Epithelial cell of esophagus (primary cell): ENCODE measurements around the gene HPX.

Experiments used
- DNase-seq: peaks from one replicate; pipeline ENCODE4 v3.0.0; 2010; ENCODE audit warnings: low read depth
- H3K4me3 ChIP-seq: 2 replicates; pipeline ENCODE4 v1.5.1; 2011; ENCODE audit warnings: mild to moderate bottlenecking, low read length, control low read depth
- TF ChIP-seq, protein P1 (sequence below): IDR thresholded peaks from 2 replicates; pipeline ENCODE4 v1.5.1; 2011; ENCODE audit warnings: low read depth, mild to moderate bottlenecking, low read length, control low read depth, inconsistent platforms; ENCODE audit not compliant: insufficient read depth; ENCODE audit errors: missing control alignments

The HPX gene

DNA sequence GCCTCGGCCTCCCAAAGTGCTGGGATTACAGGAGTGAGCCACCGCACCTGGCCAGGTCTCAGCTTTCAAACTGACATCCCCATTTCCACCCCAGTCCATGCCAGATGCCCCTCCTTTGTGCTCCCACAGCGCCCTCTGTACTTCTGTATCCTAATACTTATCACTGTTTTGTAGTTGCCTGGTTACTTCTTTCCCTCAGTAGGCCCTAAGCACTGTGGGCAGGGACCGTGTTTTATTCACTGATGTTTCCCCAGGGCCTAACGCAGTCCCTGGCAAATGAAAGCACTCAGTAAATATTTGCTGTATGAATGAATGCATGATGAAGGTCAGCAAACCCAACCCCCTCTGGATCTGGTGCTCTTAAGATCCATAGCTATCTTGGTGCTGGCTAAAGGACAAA is 35.1 kb upstream of the HPX start:
- DNase-seq: no peak
- no peak overlapping the region for H3K4me3 ChIP-seq
- TF ChIP-seq, protein P1, sequence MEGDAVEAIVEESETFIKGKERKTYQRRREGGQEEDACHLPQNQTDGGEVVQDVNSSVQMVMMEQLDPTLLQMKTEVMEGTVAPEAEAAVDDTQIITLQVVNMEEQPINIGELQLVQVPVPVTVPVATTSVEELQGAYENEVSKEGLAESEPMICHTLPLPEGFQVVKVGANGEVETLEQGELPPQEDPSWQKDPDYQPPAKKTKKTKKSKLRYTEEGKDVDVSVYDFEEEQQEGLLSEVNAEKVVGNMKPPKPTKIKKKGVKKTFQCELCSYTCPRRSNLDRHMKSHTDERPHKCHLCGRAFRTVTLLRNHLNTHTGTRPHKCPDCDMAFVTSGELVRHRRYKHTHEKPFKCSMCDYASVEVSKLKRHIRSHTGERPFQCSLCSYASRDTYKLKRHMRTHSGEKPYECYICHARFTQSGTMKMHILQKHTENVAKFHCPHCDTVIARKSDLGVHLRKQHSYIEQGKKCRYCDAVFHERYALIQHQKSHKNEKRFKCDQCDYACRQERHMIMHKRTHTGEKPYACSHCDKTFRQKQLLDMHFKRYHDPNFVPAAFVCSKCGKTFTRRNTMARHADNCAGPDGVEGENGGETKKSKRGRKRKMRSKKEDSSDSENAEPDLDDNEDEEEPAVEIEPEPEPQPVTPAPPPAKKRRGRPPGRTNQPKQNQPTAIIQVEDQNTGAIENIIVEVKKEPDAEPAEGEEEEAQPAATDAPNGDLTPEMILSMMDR: no peak

DNA sequence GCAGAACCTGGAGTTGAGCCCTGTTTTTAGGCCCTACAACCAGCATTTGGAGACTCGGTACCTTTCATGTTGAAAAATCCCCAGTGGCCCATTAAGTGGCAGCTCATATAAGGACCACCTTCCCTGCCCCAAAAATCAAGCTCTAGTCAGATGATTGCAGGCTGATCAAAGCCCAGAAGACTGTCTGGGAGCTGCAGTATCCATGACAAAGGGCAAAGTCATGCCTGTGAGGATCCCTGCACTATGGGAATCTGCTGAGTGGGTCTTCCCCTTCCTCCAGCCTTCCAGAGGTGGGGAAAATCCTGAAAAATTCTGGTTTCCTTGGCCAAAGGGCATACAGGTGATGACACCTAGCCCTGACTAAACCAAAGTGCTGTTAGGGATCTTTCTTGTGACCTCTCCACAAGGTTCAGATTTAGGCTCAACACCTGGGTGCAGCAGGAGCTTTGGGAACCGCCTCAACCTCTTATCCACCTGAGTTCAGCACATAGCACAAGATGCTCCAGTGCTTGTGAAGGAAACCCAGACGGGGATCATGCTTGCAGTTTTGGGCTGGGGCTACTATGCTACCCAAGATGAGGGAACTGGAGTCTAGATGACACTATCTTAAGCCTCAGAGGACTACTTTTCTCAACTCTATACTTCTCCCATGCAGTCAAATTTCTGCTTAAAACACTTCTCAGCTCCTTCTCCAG is 34.2 kb upstream of the HPX start:
- H3K4me3 ChIP-seq: no peak overlapping the region
- TF ChIP-seq, protein P1: no peak
- DNase-seq: no peak

DNA sequence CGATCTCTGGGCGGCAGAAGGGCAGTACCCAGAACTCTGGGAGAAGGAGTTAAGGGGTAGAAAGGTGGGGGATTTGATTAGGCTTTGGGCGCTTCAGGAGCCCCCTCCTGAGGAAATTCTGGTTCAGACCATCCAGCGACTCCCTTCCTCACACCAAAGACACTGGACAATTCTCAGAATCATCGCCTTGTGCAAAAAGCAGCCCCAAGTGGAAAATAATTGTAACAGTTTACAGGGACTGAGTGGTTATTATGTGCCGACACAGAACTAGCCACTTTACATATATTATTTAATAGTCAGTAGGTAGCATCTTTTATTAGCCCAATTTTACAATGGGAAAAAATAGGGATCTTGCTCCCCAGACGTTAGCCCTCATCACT is 33.6 kb upstream of the HPX start:
- no peak for DNase-seq
- H3K4me3 ChIP-seq: peak overlapping the region; percentile 62
- TF ChIP-seq, protein P1: no peak

DNA sequence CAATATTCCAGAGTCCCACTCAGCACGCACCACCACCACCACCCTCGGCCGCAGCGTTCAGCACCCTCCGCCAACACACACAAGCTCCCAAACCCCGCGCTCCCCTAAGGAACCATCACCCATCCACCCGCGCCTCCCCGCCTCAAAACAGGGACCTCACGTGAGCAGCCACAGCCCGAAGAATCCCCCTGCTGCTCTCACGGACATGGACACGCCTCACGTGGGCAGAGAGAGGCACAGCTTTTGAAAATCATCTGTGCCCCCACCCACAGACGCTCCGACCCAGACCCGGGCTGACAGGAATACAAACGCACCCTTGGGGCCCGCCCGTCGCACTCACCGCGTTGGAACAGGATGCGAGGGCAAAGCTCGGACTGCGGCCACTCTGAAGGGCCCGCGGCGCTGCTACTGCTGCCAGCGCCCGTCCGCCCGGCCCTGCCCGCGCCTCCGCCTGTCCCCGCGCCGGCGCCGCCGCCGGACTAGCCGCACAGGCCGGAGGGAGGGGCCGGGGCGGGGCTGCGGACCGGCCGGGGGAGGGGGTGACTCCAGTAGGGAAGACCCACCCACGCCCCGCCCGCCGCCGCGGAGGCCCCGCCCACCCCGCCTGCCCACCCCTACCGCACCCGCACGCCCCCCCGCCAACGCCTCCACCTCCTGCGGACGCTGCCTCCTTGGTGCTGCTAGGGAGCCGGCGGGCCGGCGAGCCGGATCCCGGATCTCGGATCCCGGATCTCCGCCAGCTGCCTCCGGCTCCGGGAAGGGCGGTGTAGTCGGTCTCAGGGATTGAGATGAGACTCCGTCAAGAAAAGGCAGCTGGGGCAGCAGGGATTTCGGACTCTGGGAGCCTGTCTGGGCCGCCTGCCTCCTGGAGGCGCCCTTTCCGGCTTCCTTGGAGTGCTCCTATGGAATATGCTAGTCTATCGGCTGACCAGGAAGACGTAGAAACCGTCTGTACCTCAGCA is 32.9 kb upstream of the HPX start, which contains the start of gene TRIM3:
TSS of gene TRIM3 (minus strand) at position 491 of the 962 bp plus-strand sequence. CDS start 8,246 bp downstream, outside the sequence.
- H3K4me3 ChIP-seq: peak within 1 kb of the TSS; percentile 77
- TF ChIP-seq, protein P1: peak; percentile 41
- peak; percentile 91 for DNase-seq

DNA sequence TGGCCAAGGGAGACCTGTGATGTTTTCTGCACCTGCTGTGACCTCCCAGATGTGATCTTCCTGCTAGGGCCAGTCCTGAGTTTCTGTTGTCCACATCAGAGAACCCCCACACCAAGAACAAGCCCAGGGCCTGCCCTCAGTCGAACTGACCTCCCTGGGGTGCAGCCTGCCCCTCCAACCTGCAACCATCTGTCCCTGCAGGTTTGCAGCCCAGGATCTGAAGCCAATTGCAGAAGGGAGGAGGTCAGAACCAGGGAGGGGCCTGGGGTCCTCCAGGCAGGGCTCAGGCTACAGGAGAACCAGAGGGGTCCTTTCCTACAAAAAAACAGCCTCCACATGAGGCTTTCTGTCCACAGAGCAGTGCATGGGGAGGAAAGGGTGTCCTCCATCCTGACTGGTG is 32.1 kb upstream of the HPX start:
- peak overlapping the region; percentile 77 for H3K4me3 ChIP-seq
- TF ChIP-seq, protein P1: no peak
- DNase-seq: no peak

DNA sequence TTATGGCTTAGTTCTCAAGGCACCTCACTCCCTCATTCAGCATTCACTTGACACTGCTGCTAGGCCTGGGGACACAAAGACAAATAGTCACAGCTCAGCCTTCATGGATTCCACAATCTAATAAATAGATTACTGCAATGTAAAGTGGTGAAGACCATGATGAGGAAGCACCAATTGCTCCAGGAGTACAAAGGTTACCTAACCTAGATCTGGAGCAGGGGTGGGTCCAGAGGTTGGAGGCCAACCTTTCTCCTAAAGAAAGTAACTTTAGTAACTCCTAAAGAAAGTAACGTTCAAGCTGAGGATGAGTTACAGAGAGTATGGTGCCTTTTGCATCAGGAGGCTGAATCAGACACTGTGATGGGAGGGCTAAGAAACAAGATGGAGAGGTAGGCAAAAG is 28.8 kb upstream of the HPX start:
- TF ChIP-seq, protein P1: no peak
- no peak overlapping the region for H3K4me3 ChIP-seq
- DNase-seq: no peak
